ENCODE data around the gene RBM33. TPM values are rescaled to one million over a fixed set of nuclear protein-coding genes. Genes with fewer than 3 reads are reported as not detected.

RBM33 gene
- total and polyA plus RNA-seq, 2 of the 8 experiments (the other 6 are each of a cell fraction or from before 2014, with no cell fraction given), result 16.5 to 64.6 TPM

DNA sequence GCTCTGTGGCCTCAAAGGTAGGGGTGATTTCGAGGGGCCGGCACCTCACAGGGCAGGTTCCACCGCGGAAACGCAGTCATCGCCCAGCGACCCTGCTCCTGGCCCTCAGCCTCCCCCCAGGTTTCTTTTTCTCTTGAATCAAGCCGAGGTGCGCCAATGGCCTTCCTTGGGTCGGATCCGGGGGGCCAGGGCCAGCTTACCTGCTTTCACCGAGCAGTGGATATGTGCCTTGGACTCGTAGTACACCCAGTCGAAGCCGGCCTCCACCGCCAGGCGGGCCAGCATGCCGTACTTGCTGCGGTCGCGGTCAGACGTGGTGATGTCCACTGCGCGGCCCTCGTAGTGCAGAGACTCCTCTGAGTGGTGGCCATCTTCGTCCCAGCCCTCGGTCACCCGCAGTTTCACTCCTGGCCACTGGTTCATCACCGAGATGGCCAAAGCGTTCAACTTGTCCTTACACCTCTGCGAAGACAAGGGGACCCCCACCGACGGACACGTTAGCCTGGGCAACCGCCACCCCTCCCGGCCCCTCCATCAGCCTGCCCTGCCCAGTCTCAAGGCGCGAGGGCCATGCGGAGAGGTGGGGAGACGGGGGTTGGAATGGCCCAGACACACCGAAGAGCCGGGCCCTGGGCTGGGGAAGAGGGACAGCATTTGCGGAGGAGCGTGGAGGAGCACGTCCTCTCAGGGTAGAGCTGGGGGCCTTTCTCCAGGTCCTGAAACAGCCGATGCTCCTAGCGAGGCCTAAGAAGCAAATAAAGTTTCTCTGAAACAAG lies 161.8 kb downstream of the RBM33 start (continued):
- TF ChIP-seq CREB1 (IDR thresholded peaks at IDR 0.05) (no peak), BACH1 (IDR thresholded peaks at IDR 0.05; ENCODE audit: low read length) (no peak), TAF1 (IDR thresholded peaks at IDR 0.05; ENCODE audit: low read depth, low read length) (no peak), CTBP2 (IDR thresholded peaks at IDR 0.05; ENCODE audit: borderline replicate concordance, insufficient read depth, insufficient read length, low read length) (peak; percentile 7), SP2 (IDR thresholded peaks at IDR 0.05; ENCODE audit: low read length) (no peak), EZH2 (IDR thresholded peaks at IDR 0.05; ENCODE audit: low read depth, low read length, severe bottlenecking) (peak; percentile 91), SIRT6 (IDR thresholded peaks at IDR 0.05; ENCODE audit: low read length) (no peak), RBBP5 (IDR thresholded peaks at IDR 0.05; ENCODE audit: borderline replicate concordance, low read depth, low read length) (0 out of 2 replicates have a peak, but pooled peaks have one; percentile 36), ASH2L (IDR thresholded peaks at IDR 0.05; ENCODE audit: low read length) (no peak), JUN (IDR thresholded peaks at IDR 0.05; ENCODE audit: low read depth, low read length) (no peak), TCF12 (IDR thresholded peaks at IDR 0.05; ENCODE audit: low read depth, low read length) (no peak)
- TF ChIP-seq, protein P1, sequence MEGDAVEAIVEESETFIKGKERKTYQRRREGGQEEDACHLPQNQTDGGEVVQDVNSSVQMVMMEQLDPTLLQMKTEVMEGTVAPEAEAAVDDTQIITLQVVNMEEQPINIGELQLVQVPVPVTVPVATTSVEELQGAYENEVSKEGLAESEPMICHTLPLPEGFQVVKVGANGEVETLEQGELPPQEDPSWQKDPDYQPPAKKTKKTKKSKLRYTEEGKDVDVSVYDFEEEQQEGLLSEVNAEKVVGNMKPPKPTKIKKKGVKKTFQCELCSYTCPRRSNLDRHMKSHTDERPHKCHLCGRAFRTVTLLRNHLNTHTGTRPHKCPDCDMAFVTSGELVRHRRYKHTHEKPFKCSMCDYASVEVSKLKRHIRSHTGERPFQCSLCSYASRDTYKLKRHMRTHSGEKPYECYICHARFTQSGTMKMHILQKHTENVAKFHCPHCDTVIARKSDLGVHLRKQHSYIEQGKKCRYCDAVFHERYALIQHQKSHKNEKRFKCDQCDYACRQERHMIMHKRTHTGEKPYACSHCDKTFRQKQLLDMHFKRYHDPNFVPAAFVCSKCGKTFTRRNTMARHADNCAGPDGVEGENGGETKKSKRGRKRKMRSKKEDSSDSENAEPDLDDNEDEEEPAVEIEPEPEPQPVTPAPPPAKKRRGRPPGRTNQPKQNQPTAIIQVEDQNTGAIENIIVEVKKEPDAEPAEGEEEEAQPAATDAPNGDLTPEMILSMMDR (IDR thresholded peaks at IDR 0.05; ENCODE audit: control extremely low read depth in 1 of 3, insufficient read depth in 1 of 3, low read depth in 1 of 3, low read length in 3 of 3), result peak in 1 of 3 experiments; percentile 17; a peak in 2 of 4 replicates
- TF ChIP-seq, protein P2, sequence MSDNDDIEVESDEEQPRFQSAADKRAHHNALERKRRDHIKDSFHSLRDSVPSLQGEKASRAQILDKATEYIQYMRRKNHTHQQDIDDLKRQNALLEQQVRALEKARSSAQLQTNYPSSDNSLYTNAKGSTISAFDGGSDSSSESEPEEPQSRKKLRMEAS (IDR thresholded peaks at IDR 0.05), result peak; percentile 43; the same call in 1 of the 2 replicates
